ENCODE measurements around the gene SIX1.

SIX1 gene

DNA sequence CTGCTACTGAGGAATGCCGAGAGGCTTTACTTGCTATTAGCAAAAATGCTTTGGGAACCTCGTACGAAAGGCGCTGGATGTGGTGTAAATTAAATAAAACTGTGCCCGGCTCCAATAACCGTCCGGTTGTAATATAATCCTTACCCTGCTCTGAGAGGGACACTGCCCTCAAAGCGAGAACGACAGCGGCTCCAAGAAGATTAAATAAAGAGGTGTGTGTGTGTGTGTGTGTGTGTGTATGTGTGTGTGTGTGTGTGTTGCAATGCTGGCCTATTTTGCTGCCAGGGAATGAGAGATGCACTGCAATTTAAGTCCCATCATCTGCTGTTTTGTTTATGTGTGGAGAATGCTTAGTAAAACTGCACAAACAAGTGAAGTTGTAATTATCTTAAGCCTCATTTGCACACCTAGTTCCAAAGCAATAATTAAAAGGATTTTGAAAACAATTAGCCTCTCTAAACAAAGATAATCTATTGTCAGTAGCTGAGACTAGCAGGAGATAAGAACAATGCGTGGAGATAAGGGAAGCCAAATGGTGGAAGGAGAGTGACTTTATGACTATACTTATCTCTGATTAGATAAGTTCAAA lies 1.2 kb upstream of the SIX1 start:
- H3K4me3 ChIP-seq (ENCODE audit: low read length), result peak overlapping the region; percentile 77
- DNase-seq (ENCODE audit: low read depth), result peak; percentile 39
- TF ChIP-seq, protein P1, sequence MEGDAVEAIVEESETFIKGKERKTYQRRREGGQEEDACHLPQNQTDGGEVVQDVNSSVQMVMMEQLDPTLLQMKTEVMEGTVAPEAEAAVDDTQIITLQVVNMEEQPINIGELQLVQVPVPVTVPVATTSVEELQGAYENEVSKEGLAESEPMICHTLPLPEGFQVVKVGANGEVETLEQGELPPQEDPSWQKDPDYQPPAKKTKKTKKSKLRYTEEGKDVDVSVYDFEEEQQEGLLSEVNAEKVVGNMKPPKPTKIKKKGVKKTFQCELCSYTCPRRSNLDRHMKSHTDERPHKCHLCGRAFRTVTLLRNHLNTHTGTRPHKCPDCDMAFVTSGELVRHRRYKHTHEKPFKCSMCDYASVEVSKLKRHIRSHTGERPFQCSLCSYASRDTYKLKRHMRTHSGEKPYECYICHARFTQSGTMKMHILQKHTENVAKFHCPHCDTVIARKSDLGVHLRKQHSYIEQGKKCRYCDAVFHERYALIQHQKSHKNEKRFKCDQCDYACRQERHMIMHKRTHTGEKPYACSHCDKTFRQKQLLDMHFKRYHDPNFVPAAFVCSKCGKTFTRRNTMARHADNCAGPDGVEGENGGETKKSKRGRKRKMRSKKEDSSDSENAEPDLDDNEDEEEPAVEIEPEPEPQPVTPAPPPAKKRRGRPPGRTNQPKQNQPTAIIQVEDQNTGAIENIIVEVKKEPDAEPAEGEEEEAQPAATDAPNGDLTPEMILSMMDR (IDR thresholded peaks at IDR 0.05; ENCODE audit: insufficient read depth, low read depth, low read length, missing control alignments), result no peak

DNA sequence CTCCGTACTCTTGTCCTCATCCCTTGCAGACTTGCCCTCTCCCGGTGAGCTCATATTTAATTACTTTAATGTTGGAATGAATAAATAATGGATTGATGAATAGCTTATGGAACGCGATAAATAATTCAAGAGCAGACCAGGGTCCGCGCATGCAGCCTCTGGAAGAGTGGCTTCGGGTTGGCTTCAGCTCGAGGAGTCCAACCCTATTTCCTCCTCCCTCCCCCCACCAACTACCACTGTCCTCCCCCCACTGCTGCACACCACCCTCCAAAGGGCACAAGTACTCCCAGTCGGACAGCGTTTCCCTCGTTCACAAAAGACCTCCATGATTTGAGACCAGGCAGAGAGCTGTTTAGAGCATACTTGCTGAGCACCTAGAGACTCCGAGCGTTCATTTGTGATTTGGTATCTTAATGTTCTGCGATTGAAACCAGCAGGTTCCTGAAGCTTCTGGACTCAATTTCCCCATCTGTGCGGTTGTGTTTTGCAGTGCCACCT lies 647 bp upstream of the SIX1 start:
- peak; percentile 38 for DNase-seq (ENCODE audit: low read depth)
- H3K4me3 ChIP-seq (ENCODE audit: low read length), result peak overlapping the region; percentile 77
- TF ChIP-seq, protein P1 (IDR thresholded peaks at IDR 0.05; ENCODE audit: insufficient read depth, low read depth, low read length, missing control alignments), result no peak

DNA sequence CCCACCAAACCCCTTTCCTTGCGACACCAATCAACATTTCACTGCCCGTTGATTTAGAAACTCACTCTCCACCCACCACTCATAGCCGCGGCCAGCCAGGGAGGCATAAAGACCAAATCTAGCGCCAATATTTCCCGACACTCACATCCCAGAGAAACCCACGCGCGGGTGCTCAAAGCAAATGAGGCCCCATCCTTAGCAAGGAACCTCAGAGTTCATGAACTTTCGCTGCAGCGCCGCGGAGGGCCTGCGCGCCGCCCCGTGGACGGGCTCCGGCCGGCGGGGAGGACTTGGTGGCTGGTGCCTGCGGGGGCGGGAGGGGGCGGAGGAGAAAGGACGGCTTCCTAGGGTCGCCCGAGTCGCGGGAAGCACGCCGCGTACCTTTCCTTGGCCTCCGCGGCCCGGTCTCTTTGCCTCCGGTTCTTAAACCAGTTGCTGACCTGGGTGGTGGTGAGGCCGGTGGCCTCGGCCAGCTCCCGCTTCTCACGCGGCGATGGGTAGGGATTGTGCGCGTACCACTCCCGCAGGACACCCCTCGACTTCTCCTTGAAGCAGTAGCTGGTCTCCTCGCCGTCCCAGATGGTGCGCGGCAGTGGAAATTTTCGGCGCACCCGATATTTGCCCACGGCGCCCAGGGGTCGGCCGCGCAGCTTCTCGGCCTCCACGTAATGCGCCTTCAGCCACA lies 886 bp downstream of the SIX1 start:
- TF ChIP-seq, protein P1 (IDR thresholded peaks at IDR 0.05; ENCODE audit: insufficient read depth, low read depth, low read length, missing control alignments), result no peak
- H3K4me3 ChIP-seq (ENCODE audit: low read length), result peak overlapping the region; percentile 77
- DNase-seq (ENCODE audit: low read depth), result peak; percentile 49

DNA sequence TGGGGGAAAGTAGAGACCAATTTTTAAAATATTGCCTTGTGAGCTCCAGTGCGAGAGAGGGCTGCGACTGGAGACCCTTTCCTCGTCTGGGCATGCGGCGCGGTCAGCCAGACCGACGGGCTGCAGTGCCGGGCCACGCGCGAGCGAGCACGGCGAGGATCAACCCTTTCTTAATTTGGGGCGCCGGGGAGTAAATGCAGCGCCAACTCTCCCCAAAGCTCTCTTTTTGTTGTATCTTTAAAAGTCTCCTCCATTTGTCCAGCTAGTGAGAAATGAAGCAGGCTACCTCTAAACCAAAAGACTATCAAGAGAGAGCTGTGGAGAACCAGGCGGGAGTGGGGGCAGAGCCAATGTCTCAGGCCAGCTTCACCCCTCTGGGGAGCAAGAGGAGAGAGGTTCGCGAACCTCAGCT lies 1.4 kb downstream of the SIX1 start:
- no peak for DNase-seq (ENCODE audit: low read depth)
- peak overlapping the region; percentile 77 for H3K4me3 ChIP-seq (ENCODE audit: low read length)
- TF ChIP-seq, protein P1 (IDR thresholded peaks at IDR 0.05; ENCODE audit: insufficient read depth, low read depth, low read length, missing control alignments), result no peak

DNA sequence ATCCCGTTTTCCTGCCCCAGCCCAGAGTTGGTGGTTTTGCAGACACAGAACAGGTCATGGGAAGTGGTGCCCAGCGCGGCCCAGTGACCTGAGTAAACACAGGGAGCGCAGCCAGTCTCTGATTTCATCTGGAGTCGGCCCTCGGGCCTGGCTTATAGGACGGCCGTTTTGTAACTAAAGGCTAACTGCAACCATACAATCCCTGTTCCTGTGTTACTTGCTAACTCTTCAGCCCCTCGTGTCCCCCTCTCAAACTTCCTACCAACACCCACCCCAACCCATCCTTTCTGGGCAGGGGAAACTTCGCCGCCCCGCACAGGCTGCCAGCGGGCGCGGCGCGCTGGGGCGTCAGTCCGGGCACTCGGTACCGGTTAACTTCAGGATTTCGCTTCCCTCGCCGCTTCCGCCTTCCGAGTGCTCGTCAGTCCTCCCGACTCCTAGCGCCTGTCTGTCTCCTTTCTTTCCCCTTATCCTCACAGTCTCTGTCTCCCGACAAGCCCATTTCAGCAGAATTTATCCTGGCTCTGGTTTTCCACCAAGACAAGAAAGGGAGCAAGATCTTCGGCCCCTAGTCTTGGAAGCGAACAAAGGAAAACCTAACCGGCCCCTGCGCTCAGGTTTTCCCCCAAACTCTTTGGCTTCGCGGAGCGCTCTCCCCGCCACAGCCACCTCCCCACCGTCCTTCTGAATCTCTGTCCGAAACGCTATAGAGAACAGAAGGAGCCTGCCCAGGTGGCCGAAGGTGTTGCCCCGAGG lies 2.0 kb downstream of the SIX1 start:
- TF ChIP-seq, protein P1 (IDR thresholded peaks at IDR 0.05; ENCODE audit: insufficient read depth, low read depth, low read length, missing control alignments), result peak; percentile 2
- peak overlapping the region; percentile 77 for H3K4me3 ChIP-seq (ENCODE audit: low read length)
- DNase-seq (ENCODE audit: low read depth), result peak; percentile 81

DNA sequence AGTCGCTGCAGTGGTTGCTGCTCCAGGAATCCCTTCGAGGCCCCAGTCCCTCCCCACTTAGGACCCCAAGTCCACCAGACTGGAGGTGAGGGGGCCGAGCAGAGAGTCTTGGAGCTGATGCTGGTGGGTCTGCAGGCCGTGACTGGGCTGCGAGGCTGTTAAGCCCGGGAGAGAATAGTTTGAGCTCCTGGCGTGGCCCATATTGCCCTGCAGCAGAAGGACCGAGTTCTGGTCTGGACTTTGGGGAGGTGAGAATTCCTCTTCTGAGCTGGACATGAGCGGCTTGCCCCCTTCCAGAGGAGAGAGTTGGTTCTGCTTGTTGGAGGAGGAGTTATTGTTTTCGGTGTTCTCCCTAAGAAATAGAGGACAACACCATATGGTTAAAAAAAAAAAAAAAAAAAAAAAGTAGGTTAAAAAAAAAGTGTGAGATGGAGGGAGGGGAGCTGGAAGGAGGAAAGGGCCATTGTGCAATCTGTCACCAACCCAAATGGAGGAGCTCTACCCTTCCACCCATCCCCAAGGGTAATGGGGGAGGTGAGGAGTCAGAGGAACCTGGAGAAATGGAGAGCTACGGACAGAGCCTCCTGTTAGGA lies 3.0 kb downstream of the SIX1 start:
- no peak for DNase-seq (ENCODE audit: low read depth)
- TF ChIP-seq, protein P1 (IDR thresholded peaks at IDR 0.05; ENCODE audit: insufficient read depth, low read depth, low read length, missing control alignments), result no peak
- peak overlapping the region; percentile 77 for H3K4me3 ChIP-seq (ENCODE audit: low read length)

Measured in epithelial cell of esophagus (primary cell).